BLaER1 (cell line): Measurements from ENCODE around the gene PCED1B.
"Not testable (repeated sequence)": the region's sequence is repeated elsewhere in the genome, so short reads cannot be mapped to it uniquely, and the experiment has no call there.

Source experiments
- H3K27ac ChIP-seq: shearing (Covaris generic); formaldehyde crosslinking; 2 replicates; pipeline ENCODE4 v1.8.1; 2022
- H3K27me3 ChIP-seq: shearing (Covaris generic); formaldehyde crosslinking; 2 replicates; pipeline ENCODE4 v1.8.1; 2022
- H3K36me3 ChIP-seq: shearing (Covaris generic); formaldehyde crosslinking; 2 replicates; pipeline ENCODE4 v1.8.1; 2022
- H3K4me1 ChIP-seq: shearing (Covaris generic); formaldehyde crosslinking; 2 replicates; pipeline ENCODE4 v1.8.1; 2022
- H3K4me2 ChIP-seq: shearing (Covaris generic); formaldehyde crosslinking; 2 replicates; pipeline ENCODE4 v1.8.1; 2022
- H3K4me3 ChIP-seq: shearing (Covaris generic); formaldehyde crosslinking; 2 replicates; pipeline ENCODE4 v1.8.1; 2022
- H3K9ac ChIP-seq: shearing (Covaris generic); formaldehyde crosslinking; 2 replicates; pipeline ENCODE4 v1.8.1; 2022
- H3K9me3 ChIP-seq: shearing (Covaris generic); formaldehyde crosslinking; 2 replicates; pipeline ENCODE4 v1.8.1; 2022
- H4K20me1 ChIP-seq: shearing (Covaris generic); formaldehyde crosslinking; 2 replicates; pipeline ENCODE4 v1.8.1; 2022
- Cebpa-rat ChIP-seq: shearing (Covaris generic); IDR thresholded peaks from 2 replicates; pipeline ENCODE4 v1.8.1; 2022

The PCED1B gene

GRCh38 chr12:47041327-47041726 is 38.1 kb upstream of the PCED1B start:
- Histone ChIP-seq H3K4me2 (no peak overlapping the region), H3K9me3 (no peaks in the 10 kb centered on the region), H3K9ac (no peak overlapping the region), H4K20me1 (no peaks in the 10 kb centered on the region), H3K27ac (no peak overlapping the region), H3K36me3 (no peaks in the 10 kb centered on the region), H3K4me1 (no peaks in the 10 kb centered on the region), H3K4me3 (no peak overlapping the region), H3K27me3 (no peaks in the 10 kb centered on the region)
- no peak for TF ChIP-seq Cebpa-rat

- Histone ChIP-seq H3K9me3 (peaks cover 25% of the 10 kb centered on the region), H3K4me2 (no peak overlapping the region), H3K9ac (no peak overlapping the region), H3K36me3 (0 out of 2 replicates have a peak, but pooled peaks cover 5% of the 10 kb centered on the region), H3K4me1 (no peaks in the 10 kb centered on the region), H4K20me1 (no peaks in the 10 kb centered on the region), H3K27ac (no peak overlapping the region), H3K4me3 (no peak overlapping the region), H3K27me3 (no peaks in the 10 kb centered on the region)
- TF ChIP-seq Cebpa-rat = no peak
Measured at GRCh38 chr12:47048541-47048940, 30.9 kb upstream of the PCED1B start.

GRCh38 chr12:47051291-47051690 is 28.1 kb upstream of the PCED1B start:
- Histone ChIP-seq H3K4me3 (0 out of 2 replicates have a peak overlapping the region, but pooled peaks have one; percentile 18), H3K9me3 (peaks cover 26% of the 10 kb centered on the region)
- not testable (repeated sequence) for H3K27me3 ChIP-seq, H3K9ac ChIP-seq, H3K27ac ChIP-seq, H3K4me1 ChIP-seq, H4K20me1 ChIP-seq, H3K36me3 ChIP-seq, H3K4me2 ChIP-seq

- TF ChIP-seq Cebpa-rat = no peak
- Histone ChIP-seq H3K4me1 (no peaks in the 10 kb centered on the region), H3K4me2 (no peak overlapping the region), H3K9me3 (peaks cover 34% of the 10 kb centered on the region), H4K20me1 (no peaks in the 10 kb centered on the region), H3K27ac (no peak overlapping the region), H3K4me3 (no peak overlapping the region), H3K27me3 (no peaks in the 10 kb centered on the region), H3K36me3 (0 out of 2 replicates have a peak, but pooled peaks cover 5% of the 10 kb centered on the region), H3K9ac (no peak overlapping the region)
Measured at GRCh38 chr12:47052274-47052673, 27.1 kb upstream of the PCED1B start.

- Histone ChIP-seq H3K4me1 (no peaks in the 10 kb centered on the region), H4K20me1 (no peaks in the 10 kb centered on the region), H3K36me3 (0 out of 2 replicates have a peak, but pooled peaks cover 5% of the 10 kb centered on the region), H3K27me3 (no peaks in the 10 kb centered on the region), H3K4me2 (no peak overlapping the region), H3K4me3 (no peak overlapping the region), H3K9ac (no peak overlapping the region), H3K9me3 (peaks cover 34% of the 10 kb centered on the region), H3K27ac (no peak overlapping the region)
- no peak for TF ChIP-seq Cebpa-rat
Measured at GRCh38 chr12:47053961-47054360, 25.5 kb upstream of the PCED1B start.

- Histone ChIP-seq H3K9me3 (peaks cover 34% of the 10 kb centered on the region), H3K4me2 (no peak overlapping the region), H3K4me3 (no peak overlapping the region), H3K27ac (no peak overlapping the region), H4K20me1 (no peaks in the 10 kb centered on the region), H3K36me3 (0 out of 2 replicates have a peak, but pooled peaks cover 5% of the 10 kb centered on the region), H3K4me1 (no peaks in the 10 kb centered on the region), H3K9ac (no peak overlapping the region), H3K27me3 (no peaks in the 10 kb centered on the region)
- TF ChIP-seq Cebpa-rat = no peak
Measured at GRCh38 chr12:47054659-47055058, 24.8 kb upstream of the PCED1B start.

- H3K9me3 ChIP-seq = peaks cover 24% of the 10 kb centered on the region
- H3K36me3 ChIP-seq, H3K9ac ChIP-seq, H3K27ac ChIP-seq, H3K4me2 ChIP-seq, H3K27me3 ChIP-seq, H3K4me3 ChIP-seq, H4K20me1 ChIP-seq, H3K4me1 ChIP-seq: not testable (repeated sequence)
Measured at GRCh38 chr12:47055856-47056255, 23.6 kb upstream of the PCED1B start.

- not testable (repeated sequence) for H4K20me1 ChIP-seq, H3K4me1 ChIP-seq, H3K27me3 ChIP-seq, H3K9ac ChIP-seq, H3K4me3 ChIP-seq, H3K4me2 ChIP-seq, H3K27ac ChIP-seq, H3K36me3 ChIP-seq
- peaks cover 14% of the 10 kb centered on the region for H3K9me3 ChIP-seq
Measured at GRCh38 chr12:47056944-47057343, 22.5 kb upstream of the PCED1B start.

- not testable (repeated sequence) for H3K4me3 ChIP-seq, H3K4me2 ChIP-seq, H3K4me1 ChIP-seq, H3K9ac ChIP-seq, H3K27ac ChIP-seq, H4K20me1 ChIP-seq, H3K9me3 ChIP-seq, H3K36me3 ChIP-seq, H3K27me3 ChIP-seq
Measured at GRCh38 chr12:47058640-47059039, 20.8 kb upstream of the PCED1B start.

- Histone ChIP-seq H3K4me1 (no peaks in the 10 kb centered on the region), H3K9me3 (no peaks in the 10 kb centered on the region), H3K36me3 (no peaks in the 10 kb centered on the region), H4K20me1 (no peaks in the 10 kb centered on the region), H3K4me2 (no peak overlapping the region), H3K4me3 (no peak overlapping the region), H3K9ac (no peak overlapping the region), H3K27me3 (no peaks in the 10 kb centered on the region), H3K27ac (no peak overlapping the region)
- no peak for TF ChIP-seq Cebpa-rat
Measured at GRCh38 chr12:47065546-47065945, 13.9 kb upstream of the PCED1B start.

- Histone ChIP-seq H3K36me3 (no peaks in the 10 kb centered on the region), H3K27ac (no peak overlapping the region), H4K20me1 (no peaks in the 10 kb centered on the region), H3K9me3 (no peaks in the 10 kb centered on the region), H3K27me3 (no peaks in the 10 kb centered on the region), H3K4me3 (no peak overlapping the region), H3K9ac (no peak overlapping the region), H3K4me2 (no peak overlapping the region), H3K4me1 (no peaks in the 10 kb centered on the region)
- no peak for TF ChIP-seq Cebpa-rat
Measured at GRCh38 chr12:47066278-47067025, 13.0 kb upstream of the PCED1B start.
